Measurements from ENCODE around the gene CDA. TPM values are rescaled to one million over a fixed set of nuclear protein-coding genes. Genes with fewer than 3 reads are reported as not detected.

The CDA gene
- total RNA-seq, 1 donor from 2014 or later, result not detected

GRCh38 chr1:20574686-20575540 is 14.0 kb upstream of the CDA start:
- no peak for DNase-seq (ENCODE audit: low read depth)
- H3K27ac Mint-ChIP-seq (ENCODE audit: unreplicated experiment), result no peak overlapping the region

DNA sequence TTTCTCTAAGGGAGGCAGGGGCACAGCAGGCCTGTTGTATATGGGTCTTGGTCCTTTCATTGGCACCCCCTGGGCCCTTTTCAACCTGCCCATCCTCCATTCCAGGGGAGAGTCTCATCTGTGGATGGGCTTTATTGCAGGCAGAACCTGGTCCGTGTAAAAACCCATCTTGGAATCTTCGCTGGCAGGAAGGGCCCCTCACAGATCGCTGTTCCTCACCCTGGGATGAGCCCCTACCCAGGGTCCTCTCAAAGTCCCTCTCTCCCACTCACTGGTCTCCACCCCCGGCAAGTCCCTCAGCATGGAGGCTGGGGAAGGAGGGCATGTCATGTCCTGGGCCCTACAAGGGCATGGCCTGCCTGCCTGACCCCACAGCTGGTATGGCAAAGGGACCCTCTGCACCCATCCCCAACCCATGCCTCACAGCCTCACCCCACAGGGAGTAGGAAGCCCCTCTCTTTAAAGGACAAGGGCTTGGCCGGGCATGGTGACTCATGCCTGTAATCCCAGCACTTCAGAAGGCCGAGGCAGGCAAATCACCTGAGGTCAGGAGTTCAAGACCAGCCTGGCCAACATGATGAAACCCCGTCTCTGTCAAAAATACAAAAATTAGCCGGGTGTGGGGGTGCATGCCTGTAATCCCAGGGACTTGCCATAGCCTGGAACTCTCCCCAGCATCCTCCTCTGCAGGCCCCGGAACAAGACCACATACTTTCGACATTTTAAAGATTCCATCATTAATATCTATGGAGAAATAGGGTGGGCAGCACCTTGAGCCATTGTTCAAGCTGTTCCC is 13.2 kb upstream of the CDA start:
- H3K27ac ChIP-seq (ENCODE audit: low read depth, low read length), result no peak overlapping the region
- DNase-seq (ENCODE audit: low read depth), result no peak
- Mint-ChIP-seq H3K27ac (ENCODE audit: unreplicated experiment) (no peak overlapping the region), H3K36me3 (ENCODE audit: low read depth, unreplicated experiment) (no peaks in the 10 kb centered on the region), H3K9me3 (ENCODE audit: unreplicated experiment) (no peaks in the 10 kb centered on the region), H3K27me3 (ENCODE audit: low read depth, unreplicated experiment) (peaks cover 28% of the 10 kb centered on the region), H3K4me3 (ENCODE audit: unreplicated experiment) (no peak overlapping the region), H3K4me1 (ENCODE audit: low read depth, unreplicated experiment) (no peaks in the 10 kb centered on the region)
- no peak overlapping the region for H3K4me2 ChIP-seq (ENCODE audit: low read length)
- no peak overlapping the region for H2AFZ ChIP-seq (ENCODE audit: low read depth, low read length)
- H4K20me1 ChIP-seq (ENCODE audit: insufficient read depth, low read length), result no peaks in the 10 kb centered on the region
- no peaks in the 10 kb centered on the region for H3K79me2 ChIP-seq (ENCODE audit: insufficient read depth, low read length)
- H3K27me3 ChIP-seq (ENCODE audit: insufficient read depth, low read length), result peaks cover 18% of the 10 kb centered on the region
- no peak overlapping the region for H3K9ac ChIP-seq (ENCODE audit: low read length)
- no peak for FAIRE-seq
- peaks cover 5% of the 10 kb centered on the region for H3K9me3 ChIP-seq (ENCODE audit: insufficient read depth, low read depth, low read length)
- H3K36me3 ChIP-seq (ENCODE audit: insufficient read depth, low read length), result no peaks in the 10 kb centered on the region
- H3K4me3 ChIP-seq (ENCODE audit: insufficient read depth, low read depth, low read length), result no peak overlapping the region
- TF ChIP-seq EZH2 (IDR thresholded peaks at IDR 0.05; ENCODE audit: insufficient read depth, low read length), result no peak
- no peak for TF ChIP-seq CTCF (IDR thresholded peaks at IDR 0.05; ENCODE audit: insufficient read depth, low read depth, low read length)
- H3K4me1 ChIP-seq (ENCODE audit: insufficient read depth, low read length), result peaks cover 5% of the 10 kb centered on the region

More at GRCh38 chr1:20574686-20575540, 14.0 kb upstream of the CDA start:
- no peak overlapping the region for H2AFZ ChIP-seq (ENCODE audit: low read depth, low read length)
- no peak overlapping the region for H3K27ac ChIP-seq (ENCODE audit: low read depth, low read length)
- Mint-ChIP-seq H3K9me3 (ENCODE audit: unreplicated experiment) (no peaks in the 10 kb centered on the region), H3K27me3 (ENCODE audit: low read depth, unreplicated experiment) (peaks cover 32% of the 10 kb centered on the region), H3K36me3 (ENCODE audit: low read depth, unreplicated experiment) (no peaks in the 10 kb centered on the region), H3K4me1 (ENCODE audit: low read depth, unreplicated experiment) (no peaks in the 10 kb centered on the region), H3K4me3 (ENCODE audit: unreplicated experiment) (no peak overlapping the region)
- no peak overlapping the region for H3K4me2 ChIP-seq (ENCODE audit: low read length)
- peaks cover 5% of the 10 kb centered on the region for H3K4me1 ChIP-seq (ENCODE audit: insufficient read depth, low read length)
- H3K9ac ChIP-seq (ENCODE audit: low read length), result no peak overlapping the region
- H3K36me3 ChIP-seq (ENCODE audit: insufficient read depth, low read length), result no peaks in the 10 kb centered on the region
- H3K4me3 ChIP-seq (ENCODE audit: insufficient read depth, low read depth, low read length), result no peak overlapping the region
- peaks cover 21% of the 10 kb centered on the region for H3K27me3 ChIP-seq (ENCODE audit: insufficient read depth, low read length)
- FAIRE-seq, result no peak
- H4K20me1 ChIP-seq (ENCODE audit: insufficient read depth, low read length), result no peaks in the 10 kb centered on the region
- TF ChIP-seq CTCF (IDR thresholded peaks at IDR 0.05; ENCODE audit: insufficient read depth, low read depth, low read length), result peak; percentile 62
- no peak for TF ChIP-seq EZH2 (IDR thresholded peaks at IDR 0.05; ENCODE audit: insufficient read depth, low read length)
- H3K9me3 ChIP-seq (ENCODE audit: insufficient read depth, low read depth, low read length), result peaks cover 5% of the 10 kb centered on the region
- no peaks in the 10 kb centered on the region for H3K79me2 ChIP-seq (ENCODE audit: insufficient read depth, low read length)
